ENCODE measurements around the gene RHD. TPM values are rescaled to one million over a fixed set of nuclear protein-coding genes. Genes with fewer than 3 reads are reported as not detected.
"Not testable (repeated sequence)": the region's sequence is repeated elsewhere in the genome, so short reads cannot be mapped to it uniquely, and the experiment has no call there.

RHD gene
- total and polyA plus RNA-seq, 5 experiments from 2014 or later = 0.11 to 0.12 TPM; not detected in 3

DNA sequence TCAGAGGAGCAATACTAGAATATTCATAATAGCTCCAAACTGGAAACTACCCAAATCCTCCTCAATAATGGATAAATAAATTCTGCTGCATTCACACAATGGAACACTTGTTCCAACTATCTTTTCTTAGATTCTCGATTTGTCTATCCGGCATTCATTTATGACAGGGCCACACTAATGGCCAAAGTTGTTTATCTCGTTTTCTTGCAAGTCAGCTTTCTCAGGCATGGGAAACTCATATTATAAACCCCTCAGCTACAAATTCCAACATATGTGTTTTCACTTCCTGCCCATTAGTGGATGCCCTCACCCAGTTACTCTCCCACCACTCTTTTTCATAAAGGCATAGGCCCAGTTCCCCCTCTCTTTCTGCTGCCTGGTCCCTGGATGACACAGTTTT lies 106.1 kb downstream of the RHD start:
- DNase-seq, H3K27me3 Mint-ChIP-seq, H3K27ac Mint-ChIP-seq, H3K4me3 Mint-ChIP-seq, H3K4me1 Mint-ChIP-seq, ATAC-seq, POLR2A ChIA-PET, H3K9me3 Mint-ChIP-seq, H3K36me3 Mint-ChIP-seq: not testable (repeated sequence)

Other genes with a start within 250 kb of the RHD start
- 10 to 100 TPM; 78.7 to 87.6 TPM for gene SYF2, start 40.0 kb upstream of the RHD start, total RNA-seq
- gene SYF2, start 40.0 kb upstream of the RHD start, polyA plus RNA-seq = 10 to 100 TPM; 69.1 to 78.6 (median 75.2) TPM
- 100 to 1,000 TPM; 401 TPM for gene RSRP1, start 25.1 kb upstream of the RHD start, total RNA-seq
- gene RSRP1, start 25.1 kb upstream of the RHD start, polyA plus RNA-seq = 10 to 100 TPM; 29.8 to 40.5 (median 33.2) TPM
- 100 to 1,000 TPM in 1 of 2 experiments, 10 to 100 TPM in 1; 89.0 to 101 TPM for gene TMEM50A, start 65.8 kb downstream of the RHD start, total RNA-seq
- 100 to 1,000 TPM; 130 to 201 (median 146) TPM for gene TMEM50A, start 65.8 kb downstream of the RHD start, polyA plus RNA-seq
- under 1 TPM; 0.44 to 0.60 TPM for gene RHCE, start 148.3 kb downstream of the RHD start, total RNA-seq
- 1 to 10 TPM in 1 of 3 donors, under 1 TPM in 2; 0.30 to 1.1 (median 0.81) TPM for gene RHCE, start 148.3 kb downstream of the RHD start, polyA plus RNA-seq
- gene MACO1, start 158.4 kb downstream of the RHD start, total RNA-seq = 10 to 100 TPM; 26.9 to 28.0 TPM
- gene MACO1, start 158.4 kb downstream of the RHD start, polyA plus RNA-seq = 1 to 10 TPM; 7.6 to 8.8 (median 7.6) TPM